Stomach (tissue), 9 donors: ENCODE results near the gene RASL10B. TPM values are rescaled to one million over a fixed set of nuclear protein-coding genes. Genes with fewer than 3 reads are reported as not detected.

Experiments
- DNase-seq, 2 donors: peaks; one replicate each; pipeline versions ENCODE4 v3.0.0 to v3.0.0-alpha.2; 2013 to 2019
- H3K27ac ChIP-seq, 5 donors: fragments of 200-600 bp in 4 of 5; sonication (generic) in 4 of 5; one replicate each; pipeline ENCODE4 v1.5.1; 2013 to 2019; ENCODE audit warnings: mild to moderate bottlenecking in 1 of 5, moderate library complexity in 1 of 5
- H3K27me3 ChIP-seq, 3 donors: fragments of 200-600 bp; sonication (generic); one replicate each; pipeline ENCODE4 v1.5.1; 2017 to 2019; ENCODE audit warnings: mixed run types in 1 of 3
- H3K36me3 ChIP-seq, 4 donors: fragments of 200-600 bp; sonication (generic); 1 replicate in 3 of 4; 2 replicates in 1 of 4; pipeline ENCODE4 v1.5.1; 2016 to 2019
- H3K4me1 ChIP-seq, 4 donors: fragments of 200-600 bp; sonication (generic); one replicate each; pipeline ENCODE4 v1.5.1; 2016 to 2019
- H3K4me3 ChIP-seq, 4 donors: fragments of 200-600 bp; sonication (generic) in 3 of 4; one replicate each; pipeline ENCODE4 v1.5.1; 2016 to 2019; ENCODE audit warnings: mild to moderate bottlenecking in 1 of 4
- H3K9me3 ChIP-seq, 4 donors: fragments of 200-600 bp; sonication (generic); one replicate each; pipeline ENCODE4 v1.5.1; 2016 to 2019
- CTCF ChIP-seq, 7 experiments: fragments of 450-650 bp in 4 of 7; fragments of 200-600 bp in 3 of 7; sonication (generic) in 3 of 7; IDR thresholded peaks; one replicate each; pipeline ENCODE4 v1.5.1; 2016 to 2019; ENCODE audit warnings: antibody characterized with exemption in 7 of 7, control low read depth in 2 of 7, mild to moderate bottlenecking in 1 of 7
- EP300 ChIP-seq: sonication (generic); formaldehyde crosslinking; IDR thresholded peaks from one replicate; pipeline ENCODE4 v1.6.1; 2017; ENCODE audit warnings: antibody characterized with exemption
- POLR2A ChIP-seq, 4 donors: fragments of 450-650 bp; IDR thresholded peaks; one replicate each; pipeline ENCODE4 v1.6.1; 2016; ENCODE audit warnings: antibody characterized with exemption in 4 of 4, control low read depth in 2 of 4, mild to moderate bottlenecking in 1 of 4, moderate library complexity in 1 of 4
- POLR2AphosphoS5 ChIP-seq, 3 donors: sonication (generic); formaldehyde crosslinking; IDR thresholded peaks; one replicate each; pipeline ENCODE4 v1.6.1; 2016; ENCODE audit warnings: antibody characterized with exemption in 3 of 3
- WGBS, 5 donors: extraction: QIAGEN DNeasy Blood & Tissue Kit in 3 of 5; methylation state at CpG; one replicate each; pipeline versions ENCODE4 v1.1.5 to v1.1.7; 2013 to 2018; 5-methylcytosine and 5-hydroxymethylcytosine counted together
- intact Hi-C: fragments of 100-400 bp; cut with DNase I; formaldehyde crosslinking; loops from one replicate; pipeline ENCODE4 v1.15.1; 2023; ENCODE audit warnings: low total_unique reads
- polyA plus RNA-seq, 3 donors: library from polyadenylated mRNA; stranded (reverse); fragments of 200-250 nt; gene quantifications; one replicate each; pipeline ENCODE4 v1.2.3, GENCODE V29; 2013
- total RNA-seq, 5 donors: library from RNA; depleted of rRNA; stranded (reverse); fragments of >200 nt; gene quantifications; one replicate each; pipeline versions ENCODE4 v1.1.0 to v1.2.3, GENCODE V29; 2014 to 2016
- donor health status: healthy with polysubstance abuse.
- donor health status: Bipolar disorder and iron deficiency.
- donor health status: healthy.

RASL10B gene
- total and polyA plus RNA-seq, 8 donors: 0.31 to 1.4 (median 0.59) TPM; not detected in 2

GRCh38 chr17:35716897-35717465, 14.5 kb upstream of the RASL10B start:
- Histone ChIP-seq H3K36me3 (peaks cover 0 to 93% (median 90%) of the 10 kb centered on the region in 4 donors), H3K4me3 (no peak overlapping the region), H3K27me3 (no peaks in the 10 kb centered on the region), H3K4me1 (peaks cover 0 to 53% (median 10%) of the 10 kb centered on the region in 4 donors), H3K9me3 (no peaks in the 10 kb centered on the region), H3K27ac (peak overlapping the region in 3 of 5 donors; percentile 35 to 77 (median 68))
- TF ChIP-seq POLR2AphosphoS5 (IDR thresholded peaks at IDR 0.05): peak; percentile 75 to 91 (median 78)
- TF ChIP-seq POLR2A (IDR thresholded peaks at IDR 0.05): no peak
- TF ChIP-seq CTCF (IDR thresholded peaks at IDR 0.05): no peak
- TF ChIP-seq EP300: peak; percentile 93
- DNase-seq: no peak
- intact Hi-C loops: no loop called here
- WGBS, 5 donors: 62 to 80% (median 80%) methylated on average over 4 of the region's 4 CpGs

GRCh38 chr17:35717475-35717874, 14.0 kb upstream of the RASL10B start:
- no peaks in the 10 kb centered on the region for H3K9me3 ChIP-seq
- H3K4me3 ChIP-seq: no peak overlapping the region
- 49 to 63% (median 51%) methylated on average over 2 of the region's 2 CpGs for WGBS, 5 donors
- H3K27me3 ChIP-seq: no peaks in the 10 kb centered on the region
- peak overlapping the region in 3 of 5 donors; percentile 35 to 77 (median 68) for H3K27ac ChIP-seq
- no peak for TF ChIP-seq POLR2AphosphoS5 (IDR thresholded peaks at IDR 0.05)
- no peak for TF ChIP-seq EP300
- no peak for TF ChIP-seq CTCF (IDR thresholded peaks at IDR 0.05)
- TF ChIP-seq POLR2A (IDR thresholded peaks at IDR 0.05): no peak
- intact Hi-C loops: no loop called here
- DNase-seq: no peak
- H3K4me1 ChIP-seq: peaks cover 0 to 51% (median 9%) of the 10 kb centered on the region in 4 donors
- H3K36me3 ChIP-seq: peaks cover 0 to 92% (median 90%) of the 10 kb centered on the region in 4 donors

GRCh38 chr17:35723735-35724134, 7.7 kb upstream of the RASL10B start:
- Histone ChIP-seq H3K4me1 (peaks cover 0 to 14% (median 7%) of the 10 kb centered on the region in 4 donors), H3K27me3 (no peaks in the 10 kb centered on the region), H3K27ac (no peak overlapping the region), H3K36me3 (peaks cover 21 to 90% (median 86%) of the 10 kb centered on the region in 4 donors), H3K4me3 (no peak overlapping the region), H3K9me3 (no peaks in the 10 kb centered on the region)
- 90 to 100% (median 99%) methylated on average over 2 of the region's 2 CpGs for WGBS, 5 donors
- intact Hi-C loops: no loop called here
- no peak for TF ChIP-seq POLR2AphosphoS5 (IDR thresholded peaks at IDR 0.05)
- no peak for TF ChIP-seq CTCF (IDR thresholded peaks at IDR 0.05)
- TF ChIP-seq POLR2A (IDR thresholded peaks at IDR 0.05): no peak
- TF ChIP-seq EP300: no peak
- DNase-seq: no peak

- Histone ChIP-seq H3K27me3 (no peaks in the 10 kb centered on the region), H3K9me3 (no peaks in the 10 kb centered on the region), H3K36me3 (peaks cover 21 to 78% (median 75%) of the 10 kb centered on the region in 4 donors), H3K4me3 (no peak overlapping the region), H3K4me1 (peaks cover 0 to 14% (median 7%) of the 10 kb centered on the region in 4 donors), H3K27ac (no peak overlapping the region)
- DNase-seq: no peak
- WGBS, 5 donors: 93 to 95% (median 93%) methylated on average over 4 of the region's 4 CpGs
- TF ChIP-seq CTCF (IDR thresholded peaks at IDR 0.05) (no peak), POLR2AphosphoS5 (IDR thresholded peaks at IDR 0.05) (no peak)
- intact Hi-C loops: no loop called here
Observed at GRCh38 chr17:35725058-35725457, 6.4 kb upstream of the RASL10B start.
